Common myeloid progenitor, CD34-positive (primary cell): ENCODE results near the gene MAT1A. TPM values are rescaled to one million over a fixed set of nuclear protein-coding genes. Genes with fewer than 3 reads are reported as not detected.

ENCODE experiments used
- CTCF ChIA-PET: fragments of 350-600 bp; sonication (Branson Sonifier 250); formaldehyde crosslinking; loops from one replicate; lab custom pipeline; 2021; ENCODE audit warnings: antibody characterized with exemption; lab: Charles Lee
- POLR2A ChIA-PET: fragments of 350-600 bp; sonication (Branson Sonifier 250); formaldehyde crosslinking; loops from one replicate; lab custom pipeline; 2021; ENCODE audit warnings: antibody characterized with exemption; lab: Charles Lee
- DNase-seq, 3 donors: peaks; one replicate each; pipeline versions ENCODE4 v3.0.0 to v3.0.0-alpha.2; 2013
- H3K27ac ChIP-seq, 2 experiments: 1 replicate in 1 of 2; 2 replicates in 1 of 2; pipeline ENCODE4 v1.7.0; 2013; ENCODE audit warnings: inconsistent platforms in 2 of 2, low read length in 2 of 2, mild to moderate bottlenecking in 2 of 2, low read depth in 1 of 2, moderate library complexity in 1 of 2; ENCODE audit not compliant: severe bottlenecking in 2 of 2, insufficient read depth in 1 of 2, poor library complexity in 1 of 2
- H3K27me3 ChIP-seq, 5 experiments: replicated peaks in 2 of 5; 1 replicate in 3 of 5; 2 replicates in 2 of 5; pipeline versions ENCODE4 v1.6.1 to v1.7.0; 2013; ENCODE audit warnings: low read length in 4 of 5, mild to moderate bottlenecking in 2 of 5, moderate library complexity in 2 of 5, inconsistent platforms in 1 of 5; ENCODE audit not compliant: insufficient read depth in 5 of 5, control insufficient read depth in 4 of 5
- H3K36me3 ChIP-seq, 4 experiments: 1 replicate in 2 of 4; 2 replicates in 2 of 4; pipeline versions ENCODE4 v1.6.1 to v1.7.0; 2013; ENCODE audit warnings: low read length in 3 of 4, control low read depth in 1 of 4, mild to moderate bottlenecking in 1 of 4; ENCODE audit not compliant: control insufficient read depth in 4 of 4, insufficient read depth in 4 of 4
- H3K4me1 ChIP-seq, 4 experiments: 1 replicate in 3 of 4; 2 replicates in 1 of 4; pipeline versions ENCODE4 v1.6.1 to v1.7.1; 2013; ENCODE audit warnings: low read length in 3 of 4, mild to moderate bottlenecking in 3 of 4, control low read depth in 1 of 4, inconsistent platforms in 1 of 4, moderate library complexity in 1 of 4; ENCODE audit not compliant: control insufficient read depth in 4 of 4, insufficient read depth in 4 of 4; ENCODE audit errors: control extremely low read depth in 1 of 4
- H3K4me3 ChIP-seq, 7 experiments: 1 replicate in 4 of 7; 2 replicates in 3 of 7; pipeline versions ENCODE4 v1.5.1 to v1.7.0; 2013; ENCODE audit warnings: mild to moderate bottlenecking in 7 of 7, low read length in 6 of 7, moderate library complexity in 6 of 7, inconsistent platforms in 2 of 7, low read depth in 2 of 7, control low read depth in 1 of 7; ENCODE audit not compliant: insufficient read depth in 4 of 7, control insufficient read depth in 1 of 7; ENCODE audit errors: extremely low read depth in 1 of 7
- H3K9me3 ChIP-seq, 5 experiments: 1 replicate in 4 of 5; 2 replicates in 1 of 5; pipeline versions ENCODE4 v1.6.1 to v1.7.1; 2013; ENCODE audit warnings: low read length in 4 of 5, mild to moderate bottlenecking in 2 of 5, inconsistent platforms in 1 of 5, low read depth in 1 of 5, moderate library complexity in 1 of 5; ENCODE audit not compliant: control insufficient read depth in 4 of 5, insufficient read depth in 2 of 5; ENCODE audit errors: control extremely low read depth in 1 of 5
- WGBS: methylation state at CpG from one replicate; pipeline ENCODE4 v1.1.5; 2013; ENCODE audit not compliant: insufficient coverage; 5-methylcytosine and 5-hydroxymethylcytosine counted together
- polyA plus RNA-seq: library from polyadenylated mRNA; unstranded; fragments of 120-200 nt; gene quantifications from one replicate; pipeline ENCODE4 v1.2.1, GENCODE V29; 2013

Gene MAT1A
- polyA plus RNA-seq, result not detected

DNA sequence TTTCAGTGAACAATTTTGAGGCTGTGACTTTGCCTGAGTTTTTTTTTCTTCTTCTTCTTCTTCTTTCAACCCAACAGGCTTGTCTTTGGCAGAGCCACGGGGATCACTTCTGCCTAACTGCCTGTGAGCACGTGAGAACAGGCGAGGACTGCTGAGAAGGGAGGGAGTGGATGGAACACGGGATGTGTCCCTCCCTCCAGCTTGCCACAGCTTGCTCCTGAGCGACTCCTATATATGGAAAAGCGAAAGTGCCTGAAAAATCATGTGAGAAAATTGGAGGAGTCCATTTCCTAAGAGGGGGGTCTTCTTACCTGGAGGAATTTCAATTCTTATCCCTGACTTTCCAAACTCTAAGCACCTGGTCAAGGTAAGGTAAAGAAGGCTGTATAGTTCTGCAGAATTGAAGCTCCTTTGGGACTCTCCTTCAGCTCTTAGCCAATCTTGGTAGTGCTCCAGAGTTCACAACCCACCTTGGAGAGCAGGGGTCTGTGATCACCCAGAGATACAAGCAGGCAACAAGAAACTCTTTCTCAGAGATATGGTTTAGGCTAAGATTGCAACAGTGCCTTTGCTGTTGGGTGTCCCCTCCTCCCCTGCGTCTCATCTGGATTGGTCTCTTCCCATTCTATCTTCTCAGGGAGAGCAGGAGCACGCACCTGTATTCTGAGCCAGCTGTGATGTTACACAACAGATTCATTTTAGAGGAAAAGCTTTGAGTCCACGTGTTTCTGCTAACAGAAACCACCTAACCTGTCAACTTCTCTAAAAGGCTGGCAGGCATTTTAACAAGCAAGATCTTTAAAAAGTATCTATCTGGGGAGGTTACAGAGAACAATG, at the start of gene MAT1A:
Gene MAT1A, minus strand, starts transcription at position 208 of the 837 bp plus-strand sequence. CDS start 235 bp downstream, outside the sequence.
- H3K27ac ChIP-seq, result no peak within 1 kb of the TSS
- no peak within 1 kb of the TSS for H3K4me3 ChIP-seq
- WGBS, result 54% methylated on average over 7 of the region's 9 CpGs
- H3K27me3 ChIP-seq, result peaks cover 0 to 2% (median 0%) of the 10 kb centered on the region in 5 experiments
- no peaks in the 10 kb centered on the region for H3K9me3 ChIP-seq
- POLR2A ChIA-PET, result no interaction called here
- CTCF ChIA-PET, result interaction anchor here (1.7 kb wide), 1 partner anchor 8 kb away, joined by 4 read pairs; no protein-coding TSS in a partner anchor
- H3K36me3 ChIP-seq, result no peaks in the 10 kb centered on the region
- H3K4me1 ChIP-seq, result peaks cover 0 to 6% (median 2%) of the 10 kb centered on the region in 4 experiments
- DNase-seq, result peak in 2 of 3 donors; percentile 46 to 56

- no peaks in the 10 kb centered on the region for H3K27me3 ChIP-seq
- no peaks in the 10 kb centered on the region for H3K36me3 ChIP-seq
- no peaks in the 10 kb centered on the region for H3K9me3 ChIP-seq
- no peaks in the 10 kb centered on the region for H3K4me1 ChIP-seq
- CTCF ChIA-PET, result no interaction called here
- no peak overlapping the region for H3K4me3 ChIP-seq
- DNase-seq, result no peak
- no CpG with 5 or more reads among the region's 1 CpG for WGBS
- H3K27ac ChIP-seq, result no peak overlapping the region
- POLR2A ChIA-PET, result no interaction called here
These were observed 44.5 kb upstream of the MAT1A start for GRCh38 chr10:80333983-80334382.

DNA sequence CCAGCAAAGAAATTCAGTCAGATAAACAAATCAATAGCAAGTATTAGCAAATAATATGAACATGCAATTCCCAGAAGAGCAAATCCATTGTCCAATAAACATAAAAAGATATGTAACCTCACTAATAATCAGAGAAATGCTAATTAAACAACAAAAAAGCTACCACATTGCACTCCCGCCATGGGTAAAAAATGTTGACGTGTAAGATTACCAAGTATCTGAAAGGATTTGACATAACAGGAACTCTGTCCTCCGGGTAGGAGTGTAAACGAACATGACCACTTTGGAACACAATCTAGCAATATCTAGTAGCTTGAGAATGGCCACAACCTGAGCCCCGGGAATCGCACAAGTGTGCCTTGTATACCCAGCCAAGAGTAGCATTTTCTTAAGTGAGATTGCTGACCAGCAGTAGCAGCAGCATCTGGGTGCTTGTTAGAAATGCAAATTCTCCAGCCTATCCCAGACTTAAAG, 35.5 kb upstream of the MAT1A start:
- POLR2A ChIA-PET, result no interaction called here
- 90% methylated on average over 5 of the region's 6 CpGs for WGBS
- H3K4me1 ChIP-seq, result no peaks in the 10 kb centered on the region
- no peak overlapping the region for H3K27ac ChIP-seq
- no peak for DNase-seq
- no peak overlapping the region for H3K4me3 ChIP-seq
- CTCF ChIA-PET, result no interaction called here
- peaks cover 0 to 3% (median 0%) of the 10 kb centered on the region in 5 experiments for H3K27me3 ChIP-seq
- no peaks in the 10 kb centered on the region for H3K36me3 ChIP-seq
- H3K9me3 ChIP-seq, result no peaks in the 10 kb centered on the region

GRCh38 chr10:80324086-80324485, 34.6 kb upstream of the MAT1A start:
- no CpG with 5 or more reads among the region's 1 CpG for WGBS
- Histone ChIP-seq H3K4me1 (no peaks in the 10 kb centered on the region), H3K27me3 (peaks cover 0 to 3% (median 0%) of the 10 kb centered on the region in 5 experiments), H3K27ac (no peak overlapping the region), H3K4me3 (no peak overlapping the region), H3K36me3 (no peaks in the 10 kb centered on the region), H3K9me3 (no peaks in the 10 kb centered on the region)
- POLR2A ChIA-PET, result no interaction called here
- DNase-seq, result peak in 2 of 3 donors; percentile 7 to 13
- CTCF ChIA-PET, result no interaction called here

GRCh38 chr10:80323311-80323710, 33.9 kb upstream of the MAT1A start:
- ChIA-PET CTCF (no interaction called here), POLR2A (no interaction called here)
- H3K36me3 ChIP-seq, result no peaks in the 10 kb centered on the region
- H3K4me1 ChIP-seq, result no peaks in the 10 kb centered on the region
- H3K4me3 ChIP-seq, result no peak overlapping the region
- H3K27me3 ChIP-seq, result peaks cover 0 to 3% (median 0%) of the 10 kb centered on the region in 5 experiments
- H3K9me3 ChIP-seq, result no peaks in the 10 kb centered on the region
- WGBS, result 94% methylated on average over 3 of the region's 3 CpGs
- no peak for DNase-seq
- no peak overlapping the region for H3K27ac ChIP-seq

DNA sequence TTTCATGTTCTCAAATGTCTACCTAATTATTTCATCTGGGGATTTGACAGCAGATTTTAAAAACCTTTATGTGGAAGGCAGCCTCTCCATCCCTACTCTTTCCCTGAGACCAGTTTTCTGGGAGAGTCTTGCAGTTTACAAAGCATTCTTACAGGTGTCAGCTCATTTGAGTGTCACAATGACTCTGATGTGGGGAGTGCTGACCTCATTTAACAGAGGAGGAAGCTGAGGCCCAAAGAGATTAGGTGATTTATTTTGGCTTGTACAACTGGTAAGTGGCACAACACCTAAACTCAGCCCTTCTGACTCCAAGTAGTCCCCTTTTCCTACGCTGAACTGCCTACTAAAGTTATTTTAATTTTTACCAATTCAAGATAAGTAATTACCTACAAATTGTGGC, 33.3 kb upstream of the MAT1A start:
- DNase-seq, result no peak
- Histone ChIP-seq H3K36me3 (no peaks in the 10 kb centered on the region), H3K9me3 (peaks cover 0 to 1% (median 0%) of the 10 kb centered on the region in 5 experiments), H3K27me3 (peaks cover 0 to 3% (median 0%) of the 10 kb centered on the region in 5 experiments), H3K4me3 (no peak overlapping the region), H3K4me1 (no peaks in the 10 kb centered on the region), H3K27ac (no peak overlapping the region)
- WGBS, result no CpG with 5 or more reads among the region's 1 CpG
- CTCF ChIA-PET, result no interaction called here
- POLR2A ChIA-PET, result no interaction called here

DNA sequence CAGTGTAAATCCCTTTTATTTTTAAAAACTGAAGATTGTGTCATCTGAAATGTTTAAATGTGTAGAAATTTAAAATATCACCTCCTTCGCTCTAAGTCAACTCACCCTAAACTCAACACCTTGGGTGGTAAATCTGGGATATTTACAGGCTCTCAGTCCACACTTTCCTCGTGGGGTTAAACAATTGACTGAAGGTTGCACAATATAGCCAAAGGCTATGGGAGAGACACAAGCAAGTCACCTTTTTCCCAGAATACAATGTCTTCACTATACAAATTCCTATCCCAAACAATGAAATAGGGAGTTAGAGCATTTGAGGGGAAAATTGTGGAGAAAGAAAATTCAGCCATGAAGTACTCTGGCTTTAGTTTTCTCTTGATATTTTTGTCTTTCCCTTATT, 32.7 kb upstream of the MAT1A start:
- WGBS, result no CpG with 5 or more reads among the region's 2 CpGs
- POLR2A ChIA-PET, result no interaction called here
- no peak overlapping the region for H3K4me3 ChIP-seq
- no peak overlapping the region for H3K27ac ChIP-seq
- no peaks in the 10 kb centered on the region for H3K36me3 ChIP-seq
- no peaks in the 10 kb centered on the region for H3K4me1 ChIP-seq
- no peaks in the 10 kb centered on the region for H3K27me3 ChIP-seq
- DNase-seq, result no peak
- H3K9me3 ChIP-seq, result peaks cover 0 to 1% (median 0%) of the 10 kb centered on the region in 5 experiments
- CTCF ChIA-PET, result no interaction called here
